Measurements from ENCODE around the gene BABAM1. TPM values are rescaled to one million over a fixed set of nuclear protein-coding genes. Genes with fewer than 3 reads are reported as not detected.

BABAM1 gene
- total and polyA plus RNA-seq, 2 donors (not counting 1 experiment from before 2014, with no cell fraction given): 68.8 to 74.3 TPM

DNA sequence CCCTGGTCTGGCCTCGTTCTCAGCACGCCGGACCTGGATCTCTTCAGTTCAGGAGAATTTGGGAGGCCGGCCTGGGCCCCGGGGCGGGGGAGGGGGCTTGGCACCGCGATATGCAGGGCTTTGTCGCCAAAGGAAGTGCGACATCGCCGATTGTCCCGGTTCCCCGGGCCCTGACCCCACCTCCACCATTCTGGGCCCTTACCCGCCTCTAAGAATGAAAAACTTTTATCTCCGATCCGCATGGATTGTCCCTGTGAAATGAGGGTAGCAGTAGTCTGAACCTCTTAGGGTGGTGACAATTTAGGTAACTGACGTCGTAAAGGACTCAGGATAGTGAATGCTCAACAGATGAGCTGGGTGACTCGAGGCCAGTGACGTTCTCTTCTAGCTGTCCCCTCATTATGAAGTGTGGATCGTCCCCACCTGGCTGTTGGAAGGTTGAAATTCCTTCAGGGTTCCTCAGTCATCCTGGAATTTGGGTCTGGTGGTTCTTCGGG, 42.8 kb downstream of the BABAM1 start:
- Histone ChIP-seq H2AFZ (ENCODE audit: low read length) (no peak overlapping the region), H3K4me2 (ENCODE audit: extremely low read depth, insufficient read depth, low read length) (peak overlapping the region; percentile 92), H3K27me3 (ENCODE audit: control insufficient read depth, insufficient read depth, low read length) (no peaks in the 10 kb centered on the region), H3K79me2 (ENCODE audit: control insufficient read depth, insufficient read depth, low read length) (peaks cover 38% of the 10 kb centered on the region), H3K4me3 (replicated peaks in 1 of 4; ENCODE audit: control extremely low read depth in 1 of 4, insufficient read depth in 1 of 4, low read depth in 3 of 4, low read length in 4 of 4) (peak overlapping the region; percentile 85 to 98 (median 92)), H3K36me3 (ENCODE audit: control insufficient read depth, insufficient read depth, low read length) (peaks cover 8% of the 10 kb centered on the region), H3K9ac (ENCODE audit: insufficient read depth, low read length) (peak overlapping the region; percentile 78), H3K27ac (ENCODE audit: insufficient read depth, low read length) (peak overlapping the region; percentile 76), H3K4me1 (ENCODE audit: control insufficient read depth, extremely low read depth, insufficient read depth, low read length) (peaks cover 7% of the 10 kb centered on the region), H4K20me1 (ENCODE audit: control insufficient read depth, extremely low read depth, insufficient read depth, low read length) (no peaks in the 10 kb centered on the region), H3K9me3 (ENCODE audit: control insufficient read depth, insufficient read depth, low read depth, low read length) (no peaks in the 10 kb centered on the region)
- TF ChIP-seq EZH2 (IDR thresholded peaks at IDR 0.05; ENCODE audit: low read length, missing control alignments): no peak
- TF ChIP-seq, protein P1, sequence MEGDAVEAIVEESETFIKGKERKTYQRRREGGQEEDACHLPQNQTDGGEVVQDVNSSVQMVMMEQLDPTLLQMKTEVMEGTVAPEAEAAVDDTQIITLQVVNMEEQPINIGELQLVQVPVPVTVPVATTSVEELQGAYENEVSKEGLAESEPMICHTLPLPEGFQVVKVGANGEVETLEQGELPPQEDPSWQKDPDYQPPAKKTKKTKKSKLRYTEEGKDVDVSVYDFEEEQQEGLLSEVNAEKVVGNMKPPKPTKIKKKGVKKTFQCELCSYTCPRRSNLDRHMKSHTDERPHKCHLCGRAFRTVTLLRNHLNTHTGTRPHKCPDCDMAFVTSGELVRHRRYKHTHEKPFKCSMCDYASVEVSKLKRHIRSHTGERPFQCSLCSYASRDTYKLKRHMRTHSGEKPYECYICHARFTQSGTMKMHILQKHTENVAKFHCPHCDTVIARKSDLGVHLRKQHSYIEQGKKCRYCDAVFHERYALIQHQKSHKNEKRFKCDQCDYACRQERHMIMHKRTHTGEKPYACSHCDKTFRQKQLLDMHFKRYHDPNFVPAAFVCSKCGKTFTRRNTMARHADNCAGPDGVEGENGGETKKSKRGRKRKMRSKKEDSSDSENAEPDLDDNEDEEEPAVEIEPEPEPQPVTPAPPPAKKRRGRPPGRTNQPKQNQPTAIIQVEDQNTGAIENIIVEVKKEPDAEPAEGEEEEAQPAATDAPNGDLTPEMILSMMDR (conservative IDR thresholded peaks at IDR 0.05 in 1 of 2, IDR thresholded peaks at IDR 0.05 in 1 of 2; ENCODE audit: low read depth in 1 of 2, low read length in 2 of 2): no peak
- DNase-seq (ENCODE audit: low read depth in 2 of 2): no peak

DNA sequence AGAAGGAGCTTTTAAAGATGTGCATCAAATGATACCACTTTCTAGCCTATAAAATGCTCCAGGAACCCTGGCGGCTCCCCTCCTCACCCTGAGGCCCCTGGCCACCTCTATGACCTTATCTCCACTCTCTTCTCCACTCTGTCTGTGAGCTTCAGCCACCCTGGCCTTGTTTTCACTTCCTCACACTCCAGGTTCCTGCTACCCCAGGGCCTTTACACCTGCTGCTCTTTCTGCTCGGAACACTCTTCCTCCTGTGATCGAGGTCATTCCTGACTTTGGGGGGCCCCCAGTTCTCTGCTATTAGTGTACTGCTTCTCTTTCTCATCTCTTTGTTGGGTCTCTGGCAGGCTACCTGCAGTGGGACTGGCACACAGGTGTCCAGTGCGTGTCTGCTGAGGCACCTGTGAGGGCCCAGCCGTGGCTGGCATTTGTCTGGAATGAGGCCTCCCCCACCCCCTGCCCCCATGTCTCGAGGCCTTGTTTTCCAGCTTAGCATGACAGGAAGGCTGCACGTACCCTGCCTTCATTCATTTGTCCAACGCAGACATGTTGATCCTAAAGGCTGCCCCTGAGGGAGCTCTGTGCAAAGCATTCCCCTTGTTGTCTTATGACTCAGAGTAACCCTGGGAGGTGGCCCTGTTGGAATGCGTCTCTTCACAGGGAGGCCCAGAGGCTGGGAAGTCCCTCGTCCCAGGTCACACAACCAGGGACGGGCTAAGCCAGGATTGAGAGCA, 44.4 kb downstream of the BABAM1 start:
- TF ChIP-seq, protein P1 (conservative IDR thresholded peaks at IDR 0.05 in 1 of 2, IDR thresholded peaks at IDR 0.05 in 1 of 2; ENCODE audit: low read depth in 1 of 2, low read length in 2 of 2): no peak
- TF ChIP-seq EZH2 (IDR thresholded peaks at IDR 0.05; ENCODE audit: low read length, missing control alignments): no peak
- DNase-seq (ENCODE audit: low read depth in 2 of 2): peak in 1 of 2 donors; percentile 72
- Histone ChIP-seq H3K4me3 (replicated peaks in 1 of 4; ENCODE audit: control extremely low read depth in 1 of 4, insufficient read depth in 1 of 4, low read depth in 3 of 4, low read length in 4 of 4) (no peak overlapping the region), H2AFZ (ENCODE audit: low read length) (no peak overlapping the region), H3K4me1 (ENCODE audit: control insufficient read depth, extremely low read depth, insufficient read depth, low read length) (peaks cover 7% of the 10 kb centered on the region), H3K4me2 (ENCODE audit: extremely low read depth, insufficient read depth, low read length) (no peak overlapping the region), H3K9ac (ENCODE audit: insufficient read depth, low read length) (no peak overlapping the region), H3K27me3 (ENCODE audit: control insufficient read depth, insufficient read depth, low read length) (no peaks in the 10 kb centered on the region), H4K20me1 (ENCODE audit: control insufficient read depth, extremely low read depth, insufficient read depth, low read length) (no peaks in the 10 kb centered on the region), H3K27ac (ENCODE audit: insufficient read depth, low read length) (no peak overlapping the region), H3K79me2 (ENCODE audit: control insufficient read depth, insufficient read depth, low read length) (peaks cover 38% of the 10 kb centered on the region), H3K9me3 (ENCODE audit: control insufficient read depth, insufficient read depth, low read depth, low read length) (no peaks in the 10 kb centered on the region), H3K36me3 (ENCODE audit: control insufficient read depth, insufficient read depth, low read length) (peaks cover 14% of the 10 kb centered on the region)

DNA sequence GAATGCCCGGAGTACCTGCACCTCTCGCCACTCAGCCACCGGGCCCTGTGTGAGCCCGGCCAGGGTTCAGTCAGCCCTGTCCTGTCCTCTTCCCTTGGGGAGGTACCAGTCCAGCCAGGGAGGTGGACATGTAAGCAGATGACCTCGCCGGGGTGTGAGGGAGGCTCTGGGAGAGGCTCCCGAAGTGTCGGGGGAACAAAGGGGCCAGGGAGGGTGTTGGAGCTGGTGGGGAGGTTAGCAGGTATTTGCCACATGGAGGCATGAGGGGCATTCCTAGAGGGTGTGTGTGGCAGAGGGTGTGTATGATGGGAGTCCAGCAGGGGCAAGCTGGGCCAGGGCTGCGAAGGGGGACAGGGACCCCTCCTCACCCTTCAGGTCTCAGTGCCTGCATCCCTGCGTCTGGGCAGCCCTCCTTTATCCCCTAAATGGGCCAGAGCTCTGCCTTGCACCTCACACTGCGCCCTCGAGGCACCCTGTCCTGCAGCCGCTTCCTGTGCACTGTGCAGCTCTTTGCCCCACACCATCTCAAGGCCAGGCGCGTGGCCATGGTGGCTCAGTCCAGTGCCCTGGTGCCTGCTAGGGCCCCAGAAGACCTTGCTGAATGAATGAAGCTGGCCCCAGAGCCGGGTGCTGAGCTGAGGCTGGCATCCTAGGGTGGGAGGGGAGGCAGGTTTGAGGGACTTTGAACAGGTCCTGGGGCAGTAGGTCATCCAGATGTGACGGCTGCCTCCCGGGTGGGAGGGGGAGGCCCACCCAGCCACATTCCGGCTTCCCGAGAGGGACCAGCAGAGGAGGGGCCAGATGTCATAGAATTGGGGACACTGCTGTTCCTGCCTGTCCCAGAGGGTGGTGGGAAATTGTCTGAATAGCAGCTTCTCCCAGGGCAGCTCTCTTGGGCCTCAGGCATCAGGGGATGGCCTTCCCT, 45.2 kb downstream of the BABAM1 start:
- DNase-seq (ENCODE audit: low read depth in 2 of 2): no peak
- Histone ChIP-seq H2AFZ (ENCODE audit: low read length) (no peak overlapping the region), H3K4me2 (ENCODE audit: extremely low read depth, insufficient read depth, low read length) (no peak overlapping the region), H3K4me1 (ENCODE audit: control insufficient read depth, extremely low read depth, insufficient read depth, low read length) (peaks cover 7% of the 10 kb centered on the region), H3K36me3 (ENCODE audit: control insufficient read depth, insufficient read depth, low read length) (peaks cover 14% of the 10 kb centered on the region), H3K9me3 (ENCODE audit: control insufficient read depth, insufficient read depth, low read depth, low read length) (no peaks in the 10 kb centered on the region), H3K27ac (ENCODE audit: insufficient read depth, low read length) (no peak overlapping the region), H3K79me2 (ENCODE audit: control insufficient read depth, insufficient read depth, low read length) (peaks cover 38% of the 10 kb centered on the region), H4K20me1 (ENCODE audit: control insufficient read depth, extremely low read depth, insufficient read depth, low read length) (no peaks in the 10 kb centered on the region), H3K27me3 (ENCODE audit: control insufficient read depth, insufficient read depth, low read length) (no peaks in the 10 kb centered on the region), H3K4me3 (replicated peaks in 1 of 4; ENCODE audit: control extremely low read depth in 1 of 4, insufficient read depth in 1 of 4, low read depth in 3 of 4, low read length in 4 of 4) (no peak overlapping the region), H3K9ac (ENCODE audit: insufficient read depth, low read length) (no peak overlapping the region)
- TF ChIP-seq, protein P1 (conservative IDR thresholded peaks at IDR 0.05 in 1 of 2, IDR thresholded peaks at IDR 0.05 in 1 of 2; ENCODE audit: low read depth in 1 of 2, low read length in 2 of 2): no peak
- TF ChIP-seq EZH2 (IDR thresholded peaks at IDR 0.05; ENCODE audit: low read length, missing control alignments): no peak
